Urothelium cell line (cell line): ENCODE results near the gene IFI27L2.

Source experiments
- DNase-seq: peaks from one replicate; pipeline ENCODE4 v3.0.0; 2011; ENCODE audit warnings: low spot score, mixed read lengths
- FAIRE-seq: peaks from 2 replicates; lab custom pipeline; 2011; peaks lifted over from hg19 to GRCh38; lab: Jason Lieb, UNC

The IFI27L2 gene

DNA sequence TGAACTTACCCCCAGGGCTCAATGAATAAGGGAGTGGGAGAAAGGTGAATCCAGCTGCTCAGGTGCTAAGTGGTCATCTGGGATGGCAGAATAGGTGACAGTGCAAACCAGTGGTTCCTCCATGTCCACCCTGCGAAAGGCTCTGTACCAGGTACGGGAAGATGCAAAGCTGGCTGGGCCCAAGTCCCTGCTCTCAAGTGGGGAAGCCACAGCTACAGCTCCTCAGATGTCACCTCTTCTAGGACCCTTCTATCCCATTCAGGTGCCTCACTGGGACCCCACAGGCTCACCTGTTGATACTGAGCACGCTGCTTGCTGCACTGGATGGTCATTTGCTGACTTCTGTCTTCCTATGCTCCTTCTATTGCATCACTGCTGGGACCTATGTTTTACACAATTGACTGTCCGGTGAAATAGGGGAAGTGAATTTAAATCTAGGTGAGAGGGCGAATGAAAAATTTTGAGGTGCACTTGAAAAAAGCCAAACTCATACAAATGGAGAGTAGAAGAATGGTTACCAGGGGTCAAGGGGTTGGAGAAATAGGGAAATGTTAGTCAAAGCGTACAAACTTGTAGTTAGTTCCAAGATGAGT is 24.4 kb upstream of the IFI27L2 start:
- no peak for DNase-seq
- no peak for FAIRE-seq

DNA sequence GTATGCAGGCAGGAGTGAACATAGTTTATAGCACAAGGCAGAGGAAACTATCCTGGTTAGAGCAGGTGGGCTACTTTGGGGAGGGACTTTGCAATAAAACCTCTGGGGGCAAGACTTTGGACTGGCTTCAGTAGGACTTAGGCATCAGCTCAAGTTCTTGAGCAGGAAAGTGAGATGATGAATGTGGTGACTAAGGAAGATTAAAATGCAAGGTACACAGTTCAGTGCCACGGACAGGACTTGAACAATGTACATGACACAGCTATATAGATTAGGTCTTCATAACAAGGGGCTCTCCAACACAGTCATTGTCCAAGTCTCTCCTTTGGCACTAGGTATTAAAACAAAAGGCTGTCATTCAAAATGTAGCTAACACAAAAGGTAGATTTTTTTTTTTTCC is 23.3 kb upstream of the IFI27L2 start:
- DNase-seq (no peak), FAIRE-seq (no peak)

DNA sequence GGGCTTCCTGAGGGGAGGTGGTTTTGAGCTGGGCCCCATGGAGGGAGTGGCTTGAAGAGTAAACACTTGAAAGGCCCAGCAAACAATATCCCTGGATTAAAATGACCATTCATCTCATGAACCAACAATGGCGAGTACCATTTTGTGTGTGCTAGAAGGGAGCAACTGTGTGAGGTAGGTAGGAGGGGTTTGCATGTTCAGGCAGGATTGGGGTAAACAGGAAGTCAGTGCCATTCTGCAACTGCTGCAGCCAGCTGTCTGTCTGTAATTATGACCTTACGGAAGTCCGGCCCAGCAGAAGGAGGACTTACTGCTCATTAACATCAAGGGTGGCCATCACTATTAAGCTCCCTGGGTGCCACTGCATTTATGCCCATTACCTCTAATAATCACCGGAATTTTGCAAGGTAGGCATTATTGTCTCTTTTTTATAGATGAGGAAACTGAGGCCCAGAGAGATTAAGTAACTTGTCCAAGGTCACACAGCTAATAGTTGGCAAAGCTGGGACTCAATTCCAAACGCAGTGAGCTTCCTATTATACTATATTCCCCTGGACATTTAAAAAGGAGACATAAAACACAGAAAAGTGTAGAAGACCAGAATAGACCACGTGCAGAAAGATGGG is 16.6 kb upstream of the IFI27L2 start:
- FAIRE-seq: no peak
- no peak for DNase-seq

DNA sequence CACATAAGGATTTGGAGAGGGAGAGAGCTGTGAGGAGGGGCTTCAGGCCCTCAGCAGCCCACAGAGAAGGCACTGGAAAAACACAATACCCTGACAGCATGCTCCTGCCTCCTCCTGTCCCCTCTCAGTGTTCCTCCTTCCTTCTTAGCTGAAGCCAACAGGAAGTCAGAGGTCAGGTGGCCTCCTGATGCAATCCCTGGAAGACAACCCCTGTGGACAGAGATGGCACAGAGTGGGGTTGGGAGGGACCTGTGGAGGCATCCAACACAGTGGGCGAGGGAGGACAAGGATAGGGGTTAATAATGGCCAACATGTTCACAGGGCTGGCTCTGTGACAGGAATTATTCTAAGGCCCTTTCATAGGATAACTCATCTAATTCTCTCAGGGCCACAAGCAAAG is 15.4 kb upstream of the IFI27L2 start:
- FAIRE-seq (no peak), DNase-seq (no peak)

DNA sequence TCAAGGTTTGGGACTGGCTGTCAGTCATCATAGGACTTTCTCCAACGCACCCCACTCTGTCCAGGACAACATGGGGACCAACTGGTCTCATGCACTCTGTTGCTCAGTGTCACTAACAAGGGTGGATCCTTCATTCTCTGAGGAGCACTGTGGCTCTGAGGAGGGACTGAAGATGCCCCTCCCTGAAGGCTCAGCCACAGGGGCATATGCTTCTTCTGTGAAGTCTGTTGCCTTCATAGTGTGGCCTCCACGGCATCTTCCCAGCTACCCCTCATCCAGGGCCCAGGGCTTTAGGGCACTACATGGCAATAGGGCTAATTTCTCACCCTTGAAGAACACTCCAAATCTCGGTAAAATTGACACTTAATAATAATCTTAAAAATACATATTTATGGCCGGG is 14.3 kb upstream of the IFI27L2 start:
- FAIRE-seq: no peak
- no peak for DNase-seq

DNA sequence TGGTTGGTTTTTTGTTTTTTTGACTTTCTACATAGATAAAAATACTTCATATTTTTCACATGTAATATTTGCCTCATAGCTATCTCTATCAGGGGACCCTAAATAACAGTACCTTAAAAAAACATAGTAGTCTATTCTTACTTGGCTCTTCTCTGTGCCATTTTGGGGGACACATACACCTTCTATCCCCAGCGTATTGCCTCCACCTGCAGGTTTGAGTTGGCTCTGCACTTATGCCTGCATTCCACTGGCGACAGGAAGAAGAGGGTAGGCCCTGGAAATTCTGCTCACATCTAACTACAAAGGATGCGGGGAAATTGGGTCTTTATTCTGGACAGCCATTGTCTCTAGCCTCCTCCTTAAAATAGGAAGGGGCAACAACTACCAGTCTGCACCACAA is 13.8 kb upstream of the IFI27L2 start:
- no peak for DNase-seq
- no peak for FAIRE-seq

DNA sequence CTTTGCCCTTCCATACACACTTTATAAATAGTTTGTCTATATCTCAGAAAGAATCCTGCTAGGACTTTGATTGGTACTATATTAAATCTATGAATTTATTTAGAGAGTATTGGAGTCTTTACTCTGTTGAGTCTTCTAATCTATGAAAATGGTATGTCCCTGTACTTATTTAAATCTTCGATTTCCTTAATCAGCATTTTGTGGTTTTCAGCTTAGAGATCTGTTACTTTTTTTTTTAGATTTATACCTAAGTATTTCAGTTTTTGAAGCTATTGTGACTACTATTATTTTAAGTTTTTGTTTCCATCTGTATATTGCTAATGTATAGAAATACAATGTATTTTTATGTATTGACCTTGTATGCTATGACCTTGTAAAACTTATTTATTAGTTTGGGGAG is 13.4 kb upstream of the IFI27L2 start:
- no peak for FAIRE-seq
- no peak for DNase-seq

DNA sequence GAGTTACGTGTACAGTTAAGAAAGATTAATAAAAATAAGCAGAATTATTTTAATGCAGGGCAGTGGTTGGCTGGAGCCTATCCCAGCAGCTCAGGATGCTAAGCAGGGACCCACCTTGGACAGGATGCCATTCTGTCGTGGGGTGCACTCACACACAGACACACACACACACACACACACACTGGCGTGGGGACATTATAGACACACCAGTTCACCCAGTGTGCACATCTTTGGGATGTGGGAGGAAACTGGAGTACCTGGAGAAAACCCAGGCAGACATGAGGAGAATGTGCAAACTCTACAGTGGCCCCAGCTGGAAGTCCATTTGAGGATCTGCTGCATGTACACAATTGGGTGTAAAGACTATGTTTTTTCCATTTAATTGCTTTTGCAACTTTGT is 12.8 kb upstream of the IFI27L2 start:
- FAIRE-seq (no peak), DNase-seq (no peak)

DNA sequence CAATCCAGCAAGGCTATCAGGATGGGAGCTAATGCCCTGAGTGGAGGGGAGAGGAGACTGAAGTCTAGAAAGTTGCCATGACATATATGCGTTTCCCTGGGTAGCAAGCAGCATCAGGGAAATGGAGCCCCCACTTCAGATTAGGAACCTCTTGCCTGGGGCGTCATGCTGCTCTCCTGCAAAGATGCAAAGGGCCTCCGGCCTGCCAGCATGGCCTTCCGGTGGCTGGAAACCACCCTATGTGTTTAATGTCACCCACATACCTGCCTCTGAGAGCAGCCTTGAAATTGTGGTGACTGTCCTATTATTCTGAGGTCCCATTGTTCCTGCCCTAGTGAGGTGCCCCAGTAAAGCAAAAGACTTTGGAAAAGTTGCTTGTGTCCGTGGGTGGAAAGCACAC is 10.0 kb upstream of the IFI27L2 start:
- no peak for DNase-seq
- no peak for FAIRE-seq

DNA sequence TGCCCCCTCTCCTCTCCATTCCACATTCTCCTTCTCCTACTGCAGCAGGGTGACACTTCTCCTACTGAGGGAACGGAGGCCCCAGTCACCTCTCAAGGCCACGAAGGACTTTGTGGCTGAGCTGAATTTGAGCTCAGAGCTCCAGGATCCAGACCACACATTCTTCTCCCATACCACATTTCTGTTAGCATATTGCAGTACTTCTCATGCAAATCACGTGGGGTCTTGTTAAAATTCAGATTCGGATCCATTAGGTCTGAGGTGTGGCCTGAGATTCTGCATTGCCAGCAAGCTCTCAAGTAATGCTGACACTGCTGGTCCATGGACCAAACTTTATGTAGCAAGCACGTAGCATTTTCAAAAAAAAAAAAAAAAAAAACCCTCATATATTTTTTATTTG is 9.6 kb upstream of the IFI27L2 start:
- DNase-seq (no peak), FAIRE-seq (no peak)

DNA sequence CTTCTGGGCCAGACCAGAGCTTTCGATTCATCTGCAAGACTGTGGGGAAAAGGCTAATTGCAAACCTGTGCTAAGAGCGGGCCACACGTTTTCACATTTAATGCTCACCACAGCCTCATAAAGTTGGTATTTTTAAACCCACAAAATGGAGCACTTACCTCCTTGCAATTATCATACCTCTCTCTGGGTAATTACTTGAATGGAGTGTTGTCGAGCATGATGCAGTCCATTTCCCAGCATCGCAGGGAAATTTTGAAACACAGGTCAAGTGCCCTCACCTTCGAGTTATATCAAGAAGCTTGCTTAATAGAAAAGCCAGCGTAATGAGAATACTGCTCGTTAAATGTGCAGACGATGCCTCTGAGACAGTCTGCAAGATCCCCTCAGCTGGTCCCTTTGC is 8.8 kb upstream of the IFI27L2 start:
- FAIRE-seq: no peak
- DNase-seq: no peak

DNA sequence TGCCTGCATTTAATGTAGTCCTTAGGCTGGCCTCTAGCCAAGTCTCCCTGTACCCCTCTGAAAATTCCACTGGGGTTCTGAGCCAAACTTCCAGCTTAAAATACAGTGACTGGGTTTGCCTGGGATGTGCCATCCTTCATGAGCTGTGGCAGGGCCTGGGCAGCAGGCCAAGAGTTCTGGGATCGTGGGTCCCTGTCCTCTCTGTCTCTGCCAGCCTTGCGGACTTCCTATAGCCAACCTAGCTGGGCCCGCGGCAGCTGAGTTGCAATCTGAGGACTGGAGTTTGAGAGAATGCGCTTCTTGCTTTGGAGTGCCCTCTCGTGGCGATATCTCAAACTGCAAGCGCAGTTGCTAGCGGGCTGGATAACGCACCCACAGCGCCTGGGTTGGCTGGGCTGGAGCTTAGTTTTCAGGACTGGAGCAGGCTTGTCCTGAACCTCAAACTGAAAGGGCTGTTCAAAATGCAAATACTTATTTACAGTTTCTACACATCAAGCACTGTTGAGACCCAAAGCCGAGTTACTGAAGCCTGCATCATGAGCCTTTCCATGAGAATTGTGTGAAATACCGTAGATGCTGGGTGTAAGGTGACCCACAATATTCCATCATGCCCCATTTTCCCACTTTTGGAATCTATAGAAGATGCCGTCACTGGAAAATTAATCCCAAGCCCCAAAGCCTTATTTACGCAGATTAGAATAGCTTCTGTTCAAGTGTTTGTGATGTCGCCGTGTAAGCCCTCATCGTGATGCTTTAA is 7.3 kb upstream of the IFI27L2 start:
- peak; percentile 66 for DNase-seq
- no peak for FAIRE-seq

DNA sequence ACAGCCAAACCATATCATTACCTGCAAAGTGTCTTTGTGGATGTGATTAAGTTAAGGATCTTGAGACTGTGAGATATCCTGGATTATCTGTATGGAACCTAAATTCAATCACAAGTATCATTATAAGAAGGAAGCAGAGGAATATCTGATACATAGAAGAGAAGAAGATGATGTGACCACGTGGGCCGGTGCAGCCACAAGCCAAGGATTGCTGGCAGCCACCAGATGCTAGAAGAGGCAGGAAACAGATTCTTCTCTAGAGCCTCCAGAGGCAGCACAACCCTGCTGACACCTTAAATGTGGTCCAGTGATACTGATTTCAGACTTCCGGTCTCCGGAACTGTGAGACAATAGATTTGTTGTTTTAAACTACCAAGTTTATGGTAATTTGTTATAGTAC is 6.1 kb upstream of the IFI27L2 start:
- no peak for FAIRE-seq

DNA sequence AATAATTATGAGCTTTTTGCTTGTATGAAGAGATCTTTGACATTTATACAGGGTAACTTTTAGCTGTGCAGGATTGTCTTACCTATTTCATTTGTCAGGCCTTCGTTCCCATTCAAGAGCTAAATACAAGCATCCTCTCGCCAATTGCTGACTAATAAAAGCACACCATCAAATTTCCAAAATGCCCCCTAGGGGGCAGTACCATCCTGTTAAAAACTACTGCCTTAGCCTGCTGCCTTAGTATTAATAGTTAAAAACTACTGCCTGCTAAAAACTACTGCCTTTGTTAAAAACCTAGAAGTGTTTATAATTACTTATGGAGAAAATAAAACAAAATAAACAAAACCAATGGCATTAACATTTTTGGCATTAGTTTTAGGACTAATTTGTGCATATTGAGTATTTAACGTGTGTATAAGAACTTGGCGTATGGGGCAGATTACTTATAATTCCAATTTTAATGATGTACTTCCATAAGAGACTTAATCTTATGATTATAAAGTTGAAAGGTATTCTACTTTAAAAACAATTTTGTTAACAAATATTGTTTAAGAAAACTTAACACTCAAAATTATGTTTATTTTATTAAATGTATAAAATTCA is 3.0 kb upstream of the IFI27L2 start:
- DNase-seq: peak; percentile 34
- no peak for FAIRE-seq

More for the DNA sequence above, 6.1 kb upstream of the IFI27L2 start:
- DNase-seq: no peak

DNA sequence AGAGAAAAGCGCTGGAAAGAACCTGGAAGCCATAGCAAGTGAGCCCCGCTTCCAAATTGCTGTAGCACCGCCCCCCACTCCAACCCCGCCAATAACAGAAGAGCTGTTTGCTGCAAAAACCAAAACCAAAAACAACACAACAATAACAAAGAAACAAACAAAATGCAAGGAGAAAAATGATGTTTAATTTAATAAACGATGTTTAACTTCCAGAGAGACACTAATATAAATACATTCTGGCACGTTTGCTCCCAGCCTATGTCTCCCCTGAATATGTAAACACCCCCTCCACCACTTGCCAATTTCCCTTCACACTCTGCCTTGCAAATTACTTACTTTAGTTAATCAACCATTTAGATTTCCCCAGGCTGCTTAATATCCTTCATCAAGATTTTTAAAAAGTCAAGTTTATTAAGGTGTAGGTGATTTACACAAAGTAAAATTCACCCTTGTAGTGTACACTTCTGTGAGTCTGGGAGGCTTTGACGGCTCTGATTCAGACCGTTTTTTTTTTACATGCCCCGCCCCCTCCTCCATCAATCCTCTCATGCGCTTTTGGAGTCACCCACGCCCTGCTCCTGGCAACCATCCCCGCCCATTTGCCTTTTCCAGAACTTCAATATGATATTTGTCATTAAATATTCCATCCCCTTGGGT is 482 bp upstream of the IFI27L2 start:
- FAIRE-seq (no peak), DNase-seq (peak; percentile 47)

DNA sequence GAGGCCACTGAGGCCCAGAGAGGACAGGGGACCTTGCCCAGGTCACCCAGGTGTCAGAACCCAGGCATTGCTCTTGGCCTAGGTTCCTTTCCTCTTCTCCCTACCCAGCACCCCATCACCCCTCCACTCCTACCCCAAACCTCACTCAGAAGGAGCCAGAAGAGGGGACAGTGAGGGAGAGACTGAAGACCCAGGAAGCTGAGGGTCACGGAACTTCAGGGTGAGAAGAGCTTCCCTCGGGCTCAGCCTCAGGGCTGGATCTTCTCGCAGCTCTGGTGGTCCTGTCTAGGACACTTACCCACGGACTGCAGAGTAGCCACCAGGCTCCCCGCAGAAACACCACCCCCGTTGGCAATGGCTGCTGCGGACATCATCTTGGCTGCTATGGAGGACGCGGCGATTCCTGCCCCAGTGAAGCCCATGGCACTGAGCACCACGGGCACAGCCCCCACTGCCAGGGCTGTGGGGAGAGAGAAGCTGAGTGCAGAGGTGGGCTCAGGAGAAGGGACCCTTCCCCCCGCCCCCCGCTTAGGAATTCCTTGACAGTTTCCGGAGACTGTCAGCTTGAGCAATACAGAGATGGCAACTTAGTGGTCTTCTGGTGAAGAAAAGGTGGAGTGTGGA is 1.1 kb downstream of the IFI27L2 start:
- DNase-seq: no peak
- FAIRE-seq: no peak

DNA sequence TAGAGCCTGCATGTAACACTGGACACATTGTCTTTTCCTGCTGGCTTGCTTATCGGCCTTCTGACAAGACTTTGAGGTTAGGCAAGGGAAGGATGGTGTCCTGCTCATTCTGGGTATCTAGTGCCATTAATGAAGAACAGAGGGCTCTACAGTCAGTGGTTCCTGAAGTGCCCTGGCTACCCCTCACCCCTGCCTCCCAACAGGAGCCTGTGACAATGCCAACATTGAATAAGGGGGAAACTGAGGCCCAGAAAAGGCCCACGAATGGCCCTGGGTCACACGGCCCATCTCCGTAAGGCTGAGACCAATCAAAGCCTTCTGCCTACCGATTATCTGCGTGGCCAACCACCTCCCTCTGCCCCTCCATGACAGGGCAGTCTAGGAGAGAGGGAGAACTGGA is 2.1 kb downstream of the IFI27L2 start:
- no peak for FAIRE-seq
- DNase-seq: no peak

DNA sequence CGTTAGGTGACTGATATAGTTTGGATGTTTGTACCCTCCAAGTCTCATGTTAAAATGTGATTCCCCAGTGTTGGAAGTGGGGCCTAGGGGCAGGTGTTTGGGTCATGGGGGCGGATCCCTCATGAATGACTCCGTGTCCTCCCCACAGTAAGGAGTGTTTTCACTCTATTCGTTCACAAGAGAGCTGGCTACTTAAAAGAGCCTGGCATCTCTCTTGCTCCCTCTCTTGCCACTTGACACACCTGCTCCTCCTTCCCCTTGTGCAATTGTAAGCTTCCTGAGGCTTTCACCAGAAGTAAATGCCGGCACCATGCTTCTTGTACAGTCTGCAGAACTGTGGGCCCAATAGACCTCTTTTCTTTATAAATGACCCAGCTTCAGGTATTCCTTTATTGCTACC is 2.6 kb downstream of the IFI27L2 start:
- no peak for FAIRE-seq
- no peak for DNase-seq

DNA sequence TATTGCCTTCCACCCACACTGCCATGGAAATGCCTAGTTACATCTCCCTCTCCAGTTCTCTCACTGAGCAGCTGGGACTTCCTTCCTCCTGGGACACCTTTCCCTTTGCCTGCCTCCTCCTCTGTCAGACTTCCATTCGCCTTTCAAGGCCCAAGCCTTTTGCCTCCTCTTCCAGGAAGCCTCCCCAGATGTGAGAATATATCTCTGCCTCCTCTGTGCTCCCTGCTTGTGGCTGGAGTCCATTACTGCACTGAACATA is 3.1 kb downstream of the IFI27L2 start:
- FAIRE-seq (no peak), DNase-seq (no peak)

DNA sequence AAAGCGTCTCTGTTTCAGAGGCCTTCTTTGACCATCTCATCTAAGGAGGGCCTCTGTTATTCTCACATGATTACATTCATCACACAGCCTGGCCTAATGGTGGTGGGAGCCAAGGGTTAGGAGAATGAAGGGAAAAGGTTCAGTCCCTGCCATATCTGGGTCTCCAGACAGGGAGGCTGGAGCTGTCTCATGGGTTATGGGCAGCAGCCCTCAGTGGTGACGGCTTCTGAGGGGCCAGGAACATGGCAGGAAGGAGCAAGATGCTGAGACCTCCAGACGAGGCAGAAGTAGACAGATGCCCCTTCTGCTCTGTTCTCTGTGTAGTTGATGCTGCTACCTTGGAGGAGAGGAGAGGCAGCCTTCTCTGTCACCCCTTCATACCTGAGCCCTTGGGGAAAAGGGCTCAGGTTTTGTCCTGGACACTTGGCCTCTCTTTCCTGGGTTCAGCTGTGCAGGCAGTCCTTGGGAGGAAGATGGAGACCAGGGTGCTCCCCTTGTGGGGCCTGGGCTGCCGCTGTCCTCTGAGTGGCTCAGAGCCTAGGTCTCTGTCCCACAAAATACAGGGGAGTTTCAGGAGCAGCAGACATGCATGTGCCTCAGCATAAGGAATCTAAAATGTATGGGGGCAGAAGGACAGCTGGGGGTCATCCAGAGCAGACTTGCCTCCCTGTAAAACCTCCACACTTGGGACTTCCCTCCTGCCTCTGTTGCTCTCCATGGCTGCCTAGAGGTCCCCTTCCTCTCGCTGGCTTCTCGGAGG is 3.6 kb downstream of the IFI27L2 start:
- no peak for DNase-seq
- no peak for FAIRE-seq
